GM21447 (cell line): ENCODE measurements around the gene FMN2.

Source experiments
- ATAC-seq: cut with Tn5 transposase; IDR thresholded peaks from one replicate; pipeline ENCODE4 v1.9.1; 2021; ENCODE audit not compliant: unreplicated experiment

Gene FMN2

DNA sequence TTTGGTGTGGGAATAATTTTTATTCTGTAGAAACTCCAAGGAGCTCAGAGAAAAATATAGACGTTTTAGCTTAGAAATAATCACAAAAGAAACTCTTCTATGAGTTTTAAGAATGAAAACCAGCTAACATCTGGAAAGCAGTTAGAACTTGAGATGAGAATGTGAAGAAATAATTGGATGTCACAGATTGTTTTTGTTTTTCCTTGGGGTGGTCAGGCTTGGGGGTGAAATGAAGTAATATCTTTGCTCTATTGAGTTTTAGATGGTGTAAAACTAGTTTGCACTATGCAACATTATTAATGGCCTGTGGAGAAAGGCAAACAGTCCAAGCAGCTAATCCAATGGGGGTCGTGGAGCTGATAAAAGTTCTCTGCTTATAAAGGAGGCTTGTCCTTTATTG is 101.2 kb downstream of the FMN2 start:
- no peak for ATAC-seq

DNA sequence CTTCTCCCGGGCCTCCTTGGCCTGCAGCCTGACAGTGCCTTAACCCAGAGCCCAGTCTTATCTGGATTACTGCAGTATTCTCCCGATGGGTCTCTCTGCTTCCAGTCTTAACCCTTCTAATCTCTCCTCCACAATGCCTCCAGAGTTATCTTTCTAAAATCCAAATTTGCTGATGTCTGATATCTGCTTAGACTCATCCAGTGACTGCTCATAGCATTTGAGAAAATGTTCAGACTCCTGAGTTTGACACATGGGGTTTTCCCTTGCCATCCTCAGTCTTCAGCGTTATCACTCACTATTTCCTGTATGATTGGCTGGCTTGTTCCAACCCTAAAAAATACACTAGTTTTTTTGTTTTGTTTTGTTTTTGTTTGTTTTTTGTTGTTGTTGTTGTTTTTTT is 102.0 kb downstream of the FMN2 start:
- ATAC-seq, result no peak

DNA sequence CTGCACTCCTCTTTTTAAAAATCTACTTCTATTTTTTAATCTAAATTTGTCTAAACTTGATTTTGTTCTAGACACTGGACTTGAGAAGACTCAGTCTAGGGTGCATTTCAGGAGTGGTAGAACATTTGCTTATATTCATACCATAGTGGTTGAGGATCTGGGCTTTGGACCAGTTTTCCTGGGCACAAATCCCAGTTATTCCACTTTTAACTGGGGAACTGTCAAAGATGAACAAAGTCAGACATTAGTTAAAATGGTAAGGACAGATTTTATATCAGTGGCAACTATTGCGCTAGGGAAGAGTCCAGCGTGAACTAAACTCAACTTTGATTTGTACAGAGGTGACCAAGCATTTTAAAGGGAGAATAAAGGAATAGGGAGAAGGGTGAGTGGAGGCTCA is 102.4 kb downstream of the FMN2 start:
- no peak for ATAC-seq

- ATAC-seq, result no peak
Observed at GRCh38 chr1:240198376-240198775, 106.7 kb downstream of the FMN2 start.

GRCh38 chr1:240199758-240200645 is 108.3 kb downstream of the FMN2 start:
- no peak for ATAC-seq

DNA sequence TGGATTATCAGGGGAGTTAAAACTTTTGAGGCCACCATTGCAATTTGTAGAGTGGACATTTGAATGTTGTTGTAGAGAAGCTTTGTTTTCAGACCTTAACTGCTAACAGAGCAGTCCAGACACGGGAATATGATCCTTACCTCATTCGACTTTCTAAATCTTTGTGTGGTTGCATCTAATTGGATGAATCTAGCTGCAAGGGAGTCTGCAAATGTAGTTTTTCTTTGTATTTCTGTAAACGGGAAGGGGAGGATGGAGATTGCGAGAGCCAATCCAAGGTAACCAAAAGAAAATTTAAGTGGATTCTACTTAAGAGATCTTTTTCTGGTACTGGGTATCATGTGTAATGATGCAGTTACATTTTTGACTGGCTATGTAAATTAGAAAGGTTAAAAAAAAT is 110.2 kb downstream of the FMN2 start:
- ATAC-seq, result no peak

DNA sequence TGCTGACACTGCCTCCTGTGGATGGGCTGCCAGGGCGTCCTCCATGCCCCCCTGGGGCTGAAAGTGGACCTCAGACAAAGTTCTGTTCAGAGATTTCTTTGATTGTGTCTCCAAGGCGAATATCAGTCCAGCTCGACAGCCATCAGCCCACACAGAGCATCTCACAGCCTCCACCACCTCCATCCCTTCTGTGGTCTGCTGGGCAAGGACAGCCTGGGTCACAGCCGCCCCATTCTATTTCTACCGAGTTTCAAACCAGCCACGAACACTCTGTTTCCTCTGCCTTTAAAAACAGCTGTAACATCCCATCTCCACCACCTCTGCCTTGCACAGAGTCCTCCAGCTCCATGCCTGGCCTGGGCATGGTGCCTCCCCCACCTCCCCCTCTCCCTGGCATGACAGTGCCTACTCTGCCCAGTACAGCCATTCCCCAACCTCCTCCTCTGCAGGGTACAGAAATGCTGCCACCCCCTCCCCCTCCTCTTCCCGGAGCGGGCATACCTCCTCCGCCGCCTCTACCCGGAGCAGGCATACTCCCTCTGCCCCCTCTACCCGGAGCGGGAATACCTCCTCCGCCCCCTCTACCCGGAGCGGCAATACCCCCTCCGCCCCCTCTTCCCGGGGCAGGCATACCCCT is 115.5 kb downstream of the FMN2 start:
- ATAC-seq, result no peak

DNA sequence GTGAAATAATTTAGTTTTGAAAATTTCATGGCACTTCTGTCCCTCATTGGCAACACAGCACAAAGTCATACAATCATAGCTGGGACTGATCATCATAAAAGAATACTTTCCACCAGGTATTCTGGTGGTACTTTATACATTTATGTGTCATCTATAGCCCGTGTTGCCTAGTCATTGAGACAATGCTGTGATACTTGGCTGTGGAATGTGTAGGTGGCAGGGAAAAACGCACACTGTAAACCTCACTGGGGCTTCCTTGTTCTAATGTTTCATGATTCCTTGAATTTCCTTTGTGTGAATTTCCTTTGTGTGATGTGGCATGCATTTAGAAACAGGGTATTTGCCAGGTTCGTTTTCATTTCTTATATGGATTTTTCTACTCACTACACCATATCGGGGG is 118.3 kb downstream of the FMN2 start:
- ATAC-seq, result no peak

DNA sequence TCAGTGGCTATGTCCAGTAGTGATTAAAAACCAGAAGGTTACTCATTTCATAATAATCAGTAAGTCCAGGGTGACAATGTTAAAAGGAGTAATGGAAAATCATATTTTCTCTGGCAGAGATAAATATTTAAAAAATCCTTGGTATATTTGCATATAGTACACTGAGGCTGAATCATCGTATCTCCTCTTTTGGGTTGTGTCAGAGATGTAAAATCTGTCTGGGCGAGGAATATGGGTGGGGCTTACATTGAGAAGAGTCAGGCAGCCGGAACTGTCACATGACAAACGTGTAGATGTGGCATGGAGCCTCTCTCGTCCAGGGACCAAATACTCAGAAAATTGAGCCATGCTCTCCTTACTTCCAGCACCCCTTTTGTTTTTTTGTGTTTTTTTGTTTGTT is 120.9 kb downstream of the FMN2 start:
- ATAC-seq, result no peak

GRCh38 chr1:240217403-240217802 is 125.7 kb downstream of the FMN2 start:
- no peak for ATAC-seq

- ATAC-seq, result no peak
Observed at GRCh38 chr1:240219104-240219503, 127.4 kb downstream of the FMN2 start.

DNA sequence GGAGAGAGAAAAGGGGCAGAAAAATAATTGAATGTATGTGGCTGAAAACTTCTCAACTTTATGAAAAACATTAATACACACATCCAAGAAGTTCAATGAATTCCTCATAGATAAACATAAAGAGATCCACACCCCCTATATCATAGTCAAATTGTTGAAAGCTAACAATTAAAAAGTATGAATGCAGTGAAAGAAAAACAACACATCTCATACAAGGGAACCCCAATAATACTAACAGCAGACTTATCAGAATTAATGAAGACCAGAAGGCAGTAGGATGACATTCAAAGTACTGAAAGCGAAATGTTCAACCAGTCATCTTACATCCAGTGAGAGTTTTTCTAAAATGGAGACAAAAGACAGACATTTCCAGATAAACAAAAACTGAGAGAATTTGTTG is 134.4 kb downstream of the FMN2 start:
- no peak for ATAC-seq

DNA sequence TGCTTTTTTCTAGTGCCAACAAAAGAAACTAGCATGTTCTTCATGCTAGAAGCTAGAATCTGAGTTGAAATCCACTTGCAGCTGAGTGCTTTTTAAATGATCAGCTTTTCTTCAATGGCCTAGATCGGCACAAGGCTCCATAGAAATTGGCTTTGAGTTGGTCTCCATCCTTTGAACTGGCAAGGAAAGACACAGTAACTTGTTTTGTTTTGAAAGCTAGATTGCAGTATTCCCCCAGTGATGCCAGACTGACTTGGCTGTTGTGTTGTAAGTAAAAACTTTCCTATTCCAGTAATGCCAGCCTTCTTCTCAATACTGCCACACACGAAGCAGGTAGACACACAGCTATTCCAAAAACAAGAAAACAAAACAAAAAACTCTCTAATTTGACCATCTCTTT is 139.1 kb downstream of the FMN2 start:
- ATAC-seq, result no peak

- ATAC-seq, result no peak
Observed at GRCh38 chr1:240232530-240232929, 140.8 kb downstream of the FMN2 start.

DNA sequence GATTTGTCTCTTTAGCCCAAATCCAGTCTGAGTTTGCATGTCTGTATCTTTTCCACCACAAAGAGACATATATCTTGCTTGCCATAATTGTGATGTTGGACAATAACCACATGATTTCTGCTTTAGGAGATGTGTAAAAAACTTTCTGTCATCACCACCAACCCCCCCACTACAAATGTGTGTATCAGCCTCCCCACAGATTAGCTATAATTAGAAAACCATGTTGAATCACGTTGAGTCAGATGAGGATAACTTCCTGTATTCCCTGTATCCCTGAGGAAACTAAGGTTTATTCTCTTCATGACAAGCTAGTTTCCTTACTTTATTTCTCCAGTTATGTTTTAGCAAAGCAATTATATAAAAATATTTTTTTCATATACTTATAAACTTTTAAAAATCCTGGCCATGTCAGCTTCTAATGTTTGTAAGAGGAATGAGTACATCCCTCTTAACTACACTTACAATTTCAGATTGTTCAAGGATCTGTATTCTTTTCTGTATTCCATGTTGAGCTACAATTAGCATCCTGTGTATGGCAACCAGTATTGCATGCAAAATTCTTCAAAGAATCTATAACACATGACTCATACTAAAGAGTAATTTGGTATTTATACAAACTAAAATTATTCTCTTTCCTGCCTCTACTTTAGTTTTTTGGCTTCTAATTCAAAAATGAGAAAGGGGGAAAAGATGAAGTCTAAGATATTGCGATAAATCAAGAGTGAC is 143.0 kb downstream of the FMN2 start:
- ATAC-seq, result no peak

DNA sequence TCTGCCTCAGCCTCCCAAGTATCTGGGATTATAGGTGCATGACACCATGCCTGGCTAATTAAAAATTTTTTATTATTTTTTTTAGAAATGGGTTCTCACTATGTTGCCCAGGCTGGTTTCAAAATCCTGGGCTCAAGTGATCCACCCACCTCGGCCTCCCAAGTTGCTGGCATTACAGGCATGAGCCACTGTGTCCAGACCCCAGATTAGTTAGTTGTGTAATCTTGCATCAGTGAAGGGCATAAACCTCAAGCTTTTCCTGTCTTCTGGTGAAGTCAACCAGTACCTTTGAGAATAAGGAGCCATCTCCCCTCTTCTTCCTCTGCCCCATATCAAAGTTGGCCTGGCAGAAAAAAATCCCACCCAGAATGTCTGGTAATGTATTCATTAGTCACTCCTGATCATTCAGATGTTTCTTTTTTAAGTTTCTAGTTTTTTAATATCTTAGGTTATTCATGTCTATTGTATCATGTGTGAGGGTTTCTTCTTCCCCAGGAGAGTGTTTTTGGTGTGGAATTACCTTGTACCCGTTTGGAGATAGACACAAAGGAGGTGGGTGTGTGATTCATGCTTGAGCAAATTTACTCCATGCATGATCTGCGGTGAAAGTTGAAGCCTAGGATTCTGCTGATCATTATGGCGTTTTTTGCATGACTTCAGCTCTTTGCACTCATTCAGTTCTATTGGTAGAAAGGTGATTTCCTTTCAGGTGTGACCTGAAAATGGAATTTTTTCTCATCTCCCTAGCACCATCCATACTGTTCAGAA is 144.0 kb downstream of the FMN2 start:
- ATAC-seq, result no peak

- ATAC-seq, result no peak
Observed at GRCh38 chr1:240237305-240237721, 145.6 kb downstream of the FMN2 start.

- no peak for ATAC-seq
Observed at GRCh38 chr1:240239309-240239708, 147.6 kb downstream of the FMN2 start.

DNA sequence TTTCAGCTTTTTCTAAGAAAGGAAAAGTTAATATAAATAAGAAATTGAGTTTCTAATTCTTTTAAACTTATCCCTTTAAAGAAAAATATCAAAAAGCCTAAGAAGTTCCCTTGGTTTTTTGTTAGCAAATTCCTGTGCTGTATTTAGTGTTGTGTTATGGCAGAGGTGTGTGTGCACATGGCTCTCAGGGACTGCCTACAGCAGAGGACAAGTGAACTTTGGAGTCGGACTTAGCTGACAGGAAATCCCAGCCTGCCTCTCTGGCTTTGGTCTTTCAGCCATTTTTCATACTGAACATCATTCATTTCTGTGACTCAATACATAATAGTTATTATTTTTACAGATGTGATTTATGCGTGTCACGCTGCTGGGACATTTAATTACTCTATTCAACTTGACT is 149.6 kb downstream of the FMN2 start:
- no peak for ATAC-seq

DNA sequence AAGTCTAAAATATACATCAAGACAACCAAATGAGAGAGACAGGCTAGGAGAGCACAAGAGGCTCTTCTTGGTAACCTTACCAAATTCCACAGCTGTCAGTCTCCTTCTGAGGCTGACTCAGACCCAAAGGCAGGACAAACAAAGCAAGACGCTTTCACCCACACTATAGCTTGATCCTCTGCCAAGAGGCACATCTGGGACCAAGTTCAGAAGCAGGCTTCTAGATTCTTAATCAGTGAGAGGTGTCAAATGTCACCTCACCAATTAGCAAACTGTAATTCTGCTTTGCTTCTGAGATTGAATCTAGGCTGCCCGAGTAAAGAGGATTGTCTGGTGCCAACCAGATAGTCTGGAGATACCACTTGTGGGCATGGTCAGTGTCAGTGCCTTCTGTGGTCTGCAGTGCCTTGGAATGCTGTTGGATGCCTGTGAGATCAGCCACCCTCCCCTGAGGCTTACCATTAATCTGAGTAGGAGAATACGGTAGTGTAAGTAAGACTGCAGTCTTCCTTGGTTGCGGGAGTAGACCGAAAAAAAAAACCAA is 151.0 kb downstream of the FMN2 start:
- no peak for ATAC-seq
